ENCODE measurements around the gene ANKRD23.

DNA sequence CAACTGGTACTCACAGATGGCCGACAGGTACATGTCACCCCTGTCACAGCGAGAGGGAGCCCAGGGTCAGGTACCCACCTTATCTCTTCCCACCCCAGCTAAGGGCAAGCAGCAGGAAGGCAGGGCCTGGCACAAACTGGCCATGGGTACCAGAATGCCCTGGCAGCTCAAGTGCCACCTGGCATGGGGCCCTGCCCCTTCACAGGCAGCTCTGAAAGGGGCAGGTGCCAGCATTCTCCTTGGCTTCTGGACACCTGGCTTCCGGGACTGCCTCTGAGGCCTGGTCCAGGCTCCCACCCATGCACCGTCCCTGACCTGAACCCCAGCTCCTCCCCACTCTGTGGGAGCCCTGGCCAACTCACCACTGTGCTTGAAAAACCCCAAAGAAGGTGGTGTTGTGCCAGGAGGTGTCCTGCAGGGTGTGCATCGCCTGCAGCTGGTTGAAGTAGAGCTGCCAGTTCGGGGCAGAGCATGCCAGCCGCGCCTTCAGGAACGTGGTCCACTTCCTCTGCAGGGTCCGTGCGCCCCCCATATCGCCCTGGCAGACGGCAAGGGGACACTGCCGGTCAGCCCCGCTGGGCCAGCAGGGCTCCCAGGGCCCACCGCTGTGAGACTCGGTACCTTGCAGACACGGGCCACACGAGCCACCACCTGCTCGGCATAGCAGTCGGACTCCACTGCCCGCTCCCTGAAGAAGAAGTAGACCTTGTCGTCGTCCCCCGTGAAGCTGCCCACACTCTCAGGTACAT, 20.7 kb upstream of the ANKRD23 start:
- no peak for TF ChIP-seq CEBPB (IDR thresholded peaks at IDR 0.05; ENCODE audit: low read depth, low read length)
- TF ChIP-seq, protein P1, sequence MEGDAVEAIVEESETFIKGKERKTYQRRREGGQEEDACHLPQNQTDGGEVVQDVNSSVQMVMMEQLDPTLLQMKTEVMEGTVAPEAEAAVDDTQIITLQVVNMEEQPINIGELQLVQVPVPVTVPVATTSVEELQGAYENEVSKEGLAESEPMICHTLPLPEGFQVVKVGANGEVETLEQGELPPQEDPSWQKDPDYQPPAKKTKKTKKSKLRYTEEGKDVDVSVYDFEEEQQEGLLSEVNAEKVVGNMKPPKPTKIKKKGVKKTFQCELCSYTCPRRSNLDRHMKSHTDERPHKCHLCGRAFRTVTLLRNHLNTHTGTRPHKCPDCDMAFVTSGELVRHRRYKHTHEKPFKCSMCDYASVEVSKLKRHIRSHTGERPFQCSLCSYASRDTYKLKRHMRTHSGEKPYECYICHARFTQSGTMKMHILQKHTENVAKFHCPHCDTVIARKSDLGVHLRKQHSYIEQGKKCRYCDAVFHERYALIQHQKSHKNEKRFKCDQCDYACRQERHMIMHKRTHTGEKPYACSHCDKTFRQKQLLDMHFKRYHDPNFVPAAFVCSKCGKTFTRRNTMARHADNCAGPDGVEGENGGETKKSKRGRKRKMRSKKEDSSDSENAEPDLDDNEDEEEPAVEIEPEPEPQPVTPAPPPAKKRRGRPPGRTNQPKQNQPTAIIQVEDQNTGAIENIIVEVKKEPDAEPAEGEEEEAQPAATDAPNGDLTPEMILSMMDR (conservative IDR thresholded peaks at IDR 0.05; ENCODE audit: low read depth, low read length), result no peak
- no peak for TF ChIP-seq POLR2A (IDR thresholded peaks at IDR 0.05; ENCODE audit: low read depth, low read length)
- no peak for TF ChIP-seq MXI1 (IDR thresholded peaks at IDR 0.05; ENCODE audit: borderline replicate concordance, low read depth, low read length)
- TF ChIP-seq, protein P2, sequence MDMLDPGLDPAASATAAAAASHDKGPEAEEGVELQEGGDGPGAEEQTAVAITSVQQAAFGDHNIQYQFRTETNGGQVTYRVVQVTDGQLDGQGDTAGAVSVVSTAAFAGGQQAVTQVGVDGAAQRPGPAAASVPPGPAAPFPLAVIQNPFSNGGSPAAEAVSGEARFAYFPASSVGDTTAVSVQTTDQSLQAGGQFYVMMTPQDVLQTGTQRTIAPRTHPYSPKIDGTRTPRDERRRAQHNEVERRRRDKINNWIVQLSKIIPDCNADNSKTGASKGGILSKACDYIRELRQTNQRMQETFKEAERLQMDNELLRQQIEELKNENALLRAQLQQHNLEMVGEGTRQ (IDR thresholded peaks at IDR 0.05; ENCODE audit: low read depth, low read length), result no peak
- TF ChIP-seq MAFK (IDR thresholded peaks at IDR 0.05; ENCODE audit: low read depth, low read length), result no peak
- TF ChIP-seq RCOR1 (IDR thresholded peaks at IDR 0.05; ENCODE audit: insufficient replicate concordance, low read length), result no peak
- TF ChIP-seq NFE2L2 (IDR thresholded peaks at IDR 0.05; ENCODE audit: low read depth, low read length), result no peak
- no peak for TF ChIP-seq RAD21 (IDR thresholded peaks at IDR 0.05; ENCODE audit: low read length)

Data from IMR-90 (cell line).